HG02840 (cell line): ENCODE results near the gene SIX3.

ENCODE experiments used
- ATAC-seq: cut with Tn5 transposase; IDR thresholded peaks from one replicate; pipeline ENCODE4 v1.9.1; 2021; ENCODE audit warnings: mild to moderate bottlenecking, moderate library complexity, moderate number of reproducible peaks; ENCODE audit not compliant: unreplicated experiment, low FRiP score

The SIX3 gene

DNA sequence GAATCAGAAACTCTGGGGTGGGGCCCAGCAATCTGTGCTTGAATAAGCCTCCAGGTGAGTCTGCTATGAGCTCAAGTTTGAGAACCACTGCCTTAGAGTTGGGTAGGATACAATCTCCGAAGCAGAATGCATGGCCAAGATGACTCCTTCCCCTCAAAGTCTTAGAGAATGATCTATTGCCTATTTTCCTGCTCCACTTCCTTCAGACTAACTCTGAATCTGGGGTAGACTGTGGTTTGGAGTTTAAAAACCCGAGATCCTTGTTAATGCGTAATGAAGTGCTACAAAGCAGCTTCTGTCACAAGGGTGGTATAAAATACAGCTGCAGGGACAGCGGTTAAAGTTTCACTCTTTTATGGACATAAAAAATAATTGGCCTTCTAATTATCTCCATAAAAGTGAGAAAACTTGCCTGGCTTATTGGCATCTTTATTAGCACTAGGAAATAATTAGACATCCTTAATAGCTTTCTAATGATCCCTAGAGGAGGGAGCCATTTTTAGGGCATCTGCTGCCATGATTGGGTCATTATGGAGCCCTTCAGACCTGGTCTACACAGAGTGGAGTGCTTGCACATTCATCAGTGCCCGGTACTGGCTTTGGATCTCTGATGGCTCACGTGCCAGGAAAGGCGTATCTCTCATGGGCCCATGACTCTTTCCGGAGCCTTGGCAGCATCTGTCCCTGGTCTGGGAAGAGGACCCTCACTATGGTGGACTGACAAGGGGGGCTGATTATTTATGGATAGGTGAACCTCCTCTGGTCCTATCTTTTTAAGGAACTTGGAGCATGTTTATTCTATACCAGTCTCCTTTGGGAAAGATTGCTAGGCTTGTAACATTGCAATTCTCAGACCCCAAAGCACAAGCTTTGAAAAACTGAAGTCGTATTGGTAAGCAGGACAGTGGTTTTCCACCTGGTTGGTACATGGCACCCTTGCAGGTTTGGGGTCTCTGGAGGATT lies 39.5 kb downstream of the SIX3 start:
- ATAC-seq, result no peak

DNA sequence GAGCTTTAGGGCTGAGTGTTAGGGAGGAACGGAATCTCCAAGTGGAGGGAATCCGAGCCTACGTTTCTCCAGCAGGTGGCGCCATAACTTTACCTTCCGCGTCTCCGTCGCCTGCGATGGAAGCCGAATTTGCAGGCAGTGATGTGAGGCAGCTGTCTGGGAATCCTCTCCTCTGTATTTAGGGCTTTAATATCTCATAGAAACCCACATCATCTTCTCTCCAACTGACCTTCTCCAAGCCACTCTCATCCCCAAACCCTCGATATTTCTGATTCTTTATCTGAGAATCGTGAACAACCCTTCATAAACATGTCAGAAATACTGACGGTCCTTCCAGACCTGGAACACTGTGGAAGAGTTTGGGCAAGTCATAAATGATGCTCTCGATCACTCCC lies 40.2 kb downstream of the SIX3 start:
- no peak for ATAC-seq

DNA sequence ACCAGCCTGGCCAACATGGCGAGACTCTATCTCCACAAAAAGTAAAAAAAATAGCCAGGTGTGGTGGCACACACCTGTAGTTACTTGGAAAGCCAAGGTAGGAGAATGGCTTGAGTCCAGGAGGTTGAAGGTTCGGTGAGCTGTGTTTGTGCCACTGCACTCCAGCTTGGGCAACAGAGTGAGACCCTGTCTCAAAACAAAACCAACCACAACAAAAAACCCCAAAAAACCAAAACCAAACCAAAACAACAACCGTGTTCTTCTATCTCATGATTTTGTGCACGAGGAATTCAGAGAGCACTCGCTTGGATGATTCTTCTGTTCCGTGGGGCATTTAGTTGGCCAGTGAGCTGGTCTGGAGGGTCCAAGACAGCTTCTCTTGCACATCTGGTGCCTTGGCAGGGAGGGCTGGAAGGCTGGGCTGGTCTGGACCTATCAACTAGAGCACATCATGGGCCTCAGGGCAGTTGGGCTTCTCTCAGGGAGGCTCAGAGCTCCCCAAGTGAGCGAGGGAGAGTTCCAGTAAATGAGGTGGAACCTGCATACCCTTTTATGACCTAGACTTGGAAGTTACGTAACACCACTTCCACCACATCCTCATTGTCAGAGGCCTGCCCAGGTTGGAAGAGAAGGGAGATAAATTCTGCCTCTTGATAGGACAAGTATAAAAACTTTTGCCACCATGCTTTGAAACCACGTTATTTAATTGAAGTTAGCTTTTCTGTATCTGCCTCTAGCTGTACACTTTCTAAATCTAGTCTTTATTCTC lies 42.5 kb downstream of the SIX3 start:
- no peak for ATAC-seq

- ATAC-seq, result no peak
These were observed 47.7 kb downstream of the SIX3 start for GRCh38 chr2:44989176-44989575.

GRCh38 chr2:44994377-44994776 lies 52.9 kb downstream of the SIX3 start:
- ATAC-seq, result no peak
